ENCODE results near the gene INTS7.

GRCh38 chr1:211920602-211921226, 114.6 kb downstream of the INTS7 start:
- TF ChIP-seq CTCF (IDR thresholded peaks at IDR 0.05 in 2 of 3, conservative IDR thresholded peaks at IDR 0.05 in 1 of 3; ENCODE audit: borderline replicate concordance in 1 of 3, insufficient read depth in 1 of 3, low read depth in 2 of 3, low read length in 2 of 3) (no peak), SIN3A (IDR thresholded peaks at IDR 0.05; ENCODE audit: low read depth) (no peak), CEBPB (IDR thresholded peaks at IDR 0.05; ENCODE audit: low read depth) (no peak), POLR2AphosphoS5 (IDR thresholded peaks at IDR 0.05; ENCODE audit: low read depth, low read length) (no peak), EZH2 (IDR thresholded peaks at IDR 0.05) (no peak), YY1 (IDR thresholded peaks at IDR 0.05; ENCODE audit: extremely low read depth, insufficient replicate concordance, low read depth, low read length) (no peak), ATF3 (IDR thresholded peaks at IDR 0.05) (no peak)
